Stimulated activated CD8-positive, alpha-beta memory T cell treated with anti-CD3 and anti-CD28 coated beads, Interleukin-4, amount 100 ng/mL, for 4 hours (primary cell): ENCODE measurements around the gene FADS1.

Source experiments
- DNase-seq, 2 donors: peaks; one replicate each; pipeline ENCODE4 v3.0.0-alpha.2; 2020; ENCODE audit warnings: low read depth in 2 of 2, low spot score in 1 of 2

FADS1 gene

GRCh38 chr11:61816736-61817455, at the start of gene FADS1:
TSS of gene FADS1 (minus strand) at chr11:61817003. CDS start at chr11:61816929, 74 bp downstream.
- DNase-seq = peak; percentile 31 to 60

GRCh38 chr11:61866231-61866957, 49.6 kb upstream of the FADS1 start:
- DNase-seq = no peak

- DNase-seq = no peak
Observed at GRCh38 chr11:61864814-61865775, 48.3 kb upstream of the FADS1 start.

GRCh38 chr11:61863548-61864081, 46.8 kb upstream of the FADS1 start:
- DNase-seq = no peak

- DNase-seq = no peak
Observed at GRCh38 chr11:61862714-61863547, 46.1 kb upstream of the FADS1 start.

GRCh38 chr11:61861634-61862033, 44.8 kb upstream of the FADS1 start:
- DNase-seq = no peak

GRCh38 chr11:61860054-61860903, 43.5 kb upstream of the FADS1 start:
- no peak for DNase-seq

- no peak for DNase-seq
Observed at GRCh38 chr11:61855939-61856680, 39.3 kb upstream of the FADS1 start.

GRCh38 chr11:61854966-61855714, 38.3 kb upstream of the FADS1 start:
- DNase-seq = no peak

- DNase-seq = no peak
Observed at GRCh38 chr11:61854206-61854895, 37.5 kb upstream of the FADS1 start.

GRCh38 chr11:61853698-61854169, 36.9 kb upstream of the FADS1 start:
- DNase-seq = no peak

GRCh38 chr11:61851900-61852295, 35.1 kb upstream of the FADS1 start:
- DNase-seq = no peak

GRCh38 chr11:61851113-61851899, 34.5 kb upstream of the FADS1 start:
- DNase-seq = no peak

GRCh38 chr11:61850687-61851086, 33.9 kb upstream of the FADS1 start:
- DNase-seq = no peak

GRCh38 chr11:61848631-61849030, 31.8 kb upstream of the FADS1 start:
- no peak for DNase-seq

GRCh38 chr11:61847914-61848581, 31.2 kb upstream of the FADS1 start:
- DNase-seq = no peak
